ENCODE data around the gene ART1.

GRCh38 chr11:3671334-3672254 is 26.7 kb downstream of the ART1 start, which contains the start of gene CHRNA10:
- no peak for TF ChIP-seq CTCF (IDR thresholded peaks at IDR 0.05; ENCODE audit: extremely low read depth in 1 of 2, insufficient read depth in 1 of 2, low read depth in 1 of 2, low read length in 2 of 2)
- no peak for TF ChIP-seq POLR2A (IDR thresholded peaks at IDR 0.05; ENCODE audit: low read depth, low read length)
- no peak for TF ChIP-seq EZH2 (IDR thresholded peaks at IDR 0.05; ENCODE audit: borderline replicate concordance, low read depth, low read length, severe bottlenecking)

Data from endothelial cell of umbilical vein (primary cell).